ENCODE results near the gene NARS2.

GRCh38 chr11:78476066-78476465, 98.6 kb downstream of the NARS2 start:
- TF ChIP-seq CTCF (conservative IDR thresholded peaks at IDR 0.05) (no peak), ZFX (IDR thresholded peaks at IDR 0.05) (no peak)

All from C4-2B (cell line).